Keratinocyte (primary cell): ENCODE results near the gene GDAP1L1. TPM values are rescaled to one million over a fixed set of nuclear protein-coding genes. Genes with fewer than 3 reads are reported as not detected.

Experiments used
- DNase-seq: peaks from one replicate; pipeline ENCODE4 v3.0.0-alpha.2; 2011; ENCODE audit warnings: low read depth, missing footprints, low spot score
- FAIRE-seq: peaks from 2 replicates; lab custom pipeline; 2011; peaks lifted over from hg19 to GRCh38; lab: Jason Lieb, UNC
- H2AFZ ChIP-seq: 2 replicates; pipeline ENCODE4 v1.6.0; 2012; ENCODE audit warnings: low read length, control low read depth, inconsistent platforms; ENCODE audit not compliant: control insufficient read depth
- H3K27ac ChIP-seq: 2 replicates; pipeline ENCODE4 v1.5.1; 2011; ENCODE audit warnings: low read length; ENCODE audit not compliant: control insufficient read depth, insufficient read depth
- H3K27me3 ChIP-seq: 3 replicates; pipeline ENCODE4 v1.6.0; 2011; ENCODE audit warnings: low read length; ENCODE audit not compliant: control insufficient read depth, insufficient read depth; ENCODE audit errors: extremely low read depth
- H3K36me3 ChIP-seq, 2 experiments: 2 replicates in 1 of 2; 3 replicates in 1 of 2; pipeline ENCODE4 v1.5.1; 2011; ENCODE audit warnings: low read length in 2 of 2, mild to moderate bottlenecking in 1 of 2; ENCODE audit not compliant: control insufficient read depth in 2 of 2, insufficient read depth in 2 of 2; ENCODE audit errors: extremely low read depth in 1 of 2
- H3K4me1 ChIP-seq: 3 replicates; pipeline ENCODE4 v1.5.1; 2011; ENCODE audit warnings: low read length; ENCODE audit not compliant: control insufficient read depth, insufficient read depth; ENCODE audit errors: extremely low read depth
- H3K4me2 ChIP-seq: 3 replicates; pipeline ENCODE4 v1.6.0; 2011; ENCODE audit warnings: low read depth, low read length; ENCODE audit not compliant: control insufficient read depth, insufficient read depth; ENCODE audit errors: extremely low read depth
- H3K4me3 ChIP-seq, 3 experiments: fragments of 200-600 bp in 1 of 3; sonication (generic) in 1 of 3; 2 replicates in 2 of 3; 3 replicates in 1 of 3; pipeline ENCODE4 v1.5.1; 2011 to 2016; ENCODE audit warnings: low read length in 3 of 3, mild to moderate bottlenecking in 3 of 3, control low read depth in 2 of 3, inconsistent platforms in 1 of 3, low read depth in 1 of 3, mixed read lengths in 1 of 3, mixed run types in 1 of 3, moderate library complexity in 1 of 3; ENCODE audit not compliant: control insufficient read depth in 2 of 3, insufficient read depth in 2 of 3; ENCODE audit errors: extremely low read depth in 1 of 3
- H3K79me2 ChIP-seq: 2 replicates; pipeline ENCODE4 v1.6.0; 2012; ENCODE audit warnings: low read length; ENCODE audit not compliant: control insufficient read depth, insufficient read depth
- H3K9ac ChIP-seq: 3 replicates; pipeline ENCODE4 v1.6.0; 2011; ENCODE audit warnings: low read length; ENCODE audit not compliant: control insufficient read depth, insufficient read depth; ENCODE audit errors: extremely low read depth
- H3K9me1 ChIP-seq: 3 replicates; pipeline ENCODE4 v1.6.0; 2011; ENCODE audit warnings: low read length; ENCODE audit not compliant: control insufficient read depth, insufficient read depth; ENCODE audit errors: extremely low read depth
- H3K9me3 ChIP-seq: 2 replicates; pipeline ENCODE4 v1.5.1; 2012; ENCODE audit warnings: low read depth, low read length; ENCODE audit not compliant: control insufficient read depth
- H4K20me1 ChIP-seq: 3 replicates; pipeline ENCODE4 v1.6.0; 2011; ENCODE audit warnings: low read length; ENCODE audit not compliant: control insufficient read depth, insufficient read depth; ENCODE audit errors: extremely low read depth
- CTCF ChIP-seq, 3 experiments: IDR thresholded peaks in 1 of 3; conservative IDR thresholded peaks in 1 of 3; optimal IDR thresholded peaks in 1 of 3; 2 replicates in 2 of 3; 3 replicates in 1 of 3; pipeline versions ENCODE3 to v1.5.1; 2011; ENCODE audit warnings: low read length in 3 of 3, mild to moderate bottlenecking in 3 of 3, moderate library complexity in 2 of 3, control low read depth in 1 of 3, inconsistent platforms in 1 of 3; ENCODE audit not compliant: insufficient read depth in 2 of 3; ENCODE audit errors: extremely low read depth in 1 of 3
- EZH2 ChIP-seq: IDR thresholded peaks from one replicate; pipeline ENCODE4 v1.6.1; 2012; ENCODE audit warnings: inconsistent platforms, mild to moderate bottlenecking, low read length, moderate library complexity
- dilution Hi-C: fragments of 300-500 bp; cut with MboI; formaldehyde crosslinking; loops from one replicate; pipeline ENCODE4 v1.7.0; 2020; ENCODE audit warnings: low sequenced_read_pairs; ENCODE audit not compliant: extremely low pct_ligation_motif_present
- polyA plus RNA-seq, 5 experiments: library from polyadenylated mRNA; depleted of rRNA in 3 of 5; stranded (reverse) in 3 of 5; stranded (forward) in 1 of 5; unstranded in 1 of 5; fragments of >200 nt; gene quantifications; 1 replicate in 1 of 5; 2 replicates in 3 of 5; 3 replicates in 1 of 5; pipeline versions ENCODE4 v1.2.1 to v1.2.3, GENCODE V29; 2011 to 2012; ENCODE audit warnings: missing spikeins in 2 of 5, low read depth in 1 of 5, low replicate concordance in 1 of 5

Gene GDAP1L1
- polyA plus RNA-seq, 1 donor (not counting 4 experiments of a cell fraction or from before 2014, with no cell fraction given) = not detected

- H3K79me2 ChIP-seq = no peaks in the 10 kb centered on the region
Observed at GRCh38 chr20:44258226-44258890, 11.2 kb downstream of the GDAP1L1 start.

GRCh38 chr20:44264287-44264686 is 17.2 kb downstream of the GDAP1L1 start:
- no peak for FAIRE-seq
- Histone ChIP-seq H2AFZ (no peak overlapping the region), H3K4me2 (no peak overlapping the region), H3K27me3 (no peaks in the 10 kb centered on the region), H3K4me3 (no peak overlapping the region), H3K36me3 (no peaks in the 10 kb centered on the region), H3K9ac (no peak overlapping the region), H3K27ac (no peak overlapping the region), H3K79me2 (no peaks in the 10 kb centered on the region), H4K20me1 (no peaks in the 10 kb centered on the region), H3K9me3 (no peaks in the 10 kb centered on the region), H3K4me1 (no peaks in the 10 kb centered on the region), H3K9me1 (no peaks in the 10 kb centered on the region)
- dilution Hi-C loops = no loop called here
- TF ChIP-seq CTCF (optimal IDR thresholded peaks at IDR 0.05 in 1 of 3, IDR thresholded peaks at IDR 0.05 in 1 of 3, conservative IDR thresholded peaks at IDR 0.05 in 1 of 3; ENCODE audit: extremely low read depth in 1 of 3, insufficient read depth in 2 of 3, low read length in 3 of 3) = no peak
- TF ChIP-seq EZH2 = no peak
- no peak for DNase-seq

More at GRCh38 chr20:44258226-44258890, 11.2 kb downstream of the GDAP1L1 start:
- dilution Hi-C loops = no loop called here
- no peaks in the 10 kb centered on the region for H3K9me3 ChIP-seq
- no peaks in the 10 kb centered on the region for H3K27me3 ChIP-seq
- TF ChIP-seq CTCF (optimal IDR thresholded peaks at IDR 0.05 in 1 of 3, IDR thresholded peaks at IDR 0.05 in 1 of 3, conservative IDR thresholded peaks at IDR 0.05 in 1 of 3; ENCODE audit: extremely low read depth in 1 of 3, insufficient read depth in 2 of 3, low read length in 3 of 3) = no peak
- no peak for TF ChIP-seq EZH2
- H2AFZ ChIP-seq = no peak overlapping the region
- no peak overlapping the region for H3K4me2 ChIP-seq
- no peak overlapping the region for H3K27ac ChIP-seq
- DNase-seq (no peak), FAIRE-seq (no peak)
- H3K36me3 ChIP-seq = no peaks in the 10 kb centered on the region
- no peaks in the 10 kb centered on the region for H4K20me1 ChIP-seq
- no peak overlapping the region for H3K4me3 ChIP-seq
- H3K9me1 ChIP-seq = no peaks in the 10 kb centered on the region
- no peaks in the 10 kb centered on the region for H3K4me1 ChIP-seq
- no peak overlapping the region for H3K9ac ChIP-seq
